Sigmoid colon (tissue), 7 donors: ENCODE results near the gene KLHL29. TPM values are rescaled to one million over a fixed set of nuclear protein-coding genes. Genes with fewer than 3 reads are reported as not detected.
A peak's percentile ranks its signal among the peaks of the same experiment; 100 is the strongest.

Source experiments
- DNase-seq: peaks from one replicate; pipeline ENCODE4 v3.0.0-alpha.2; 2019
- H3K27ac ChIP-seq, 4 donors: fragments of 200-600 bp; sonication (generic); one replicate each; pipeline ENCODE4 v1.5.1; 2016 to 2019; ENCODE audit warnings: mild to moderate bottlenecking in 1 of 4
- H3K27me3 ChIP-seq, 3 donors: fragments of 200-600 bp; sonication (generic); one replicate each; pipeline ENCODE4 v1.5.1; 2019; ENCODE audit warnings: mild to moderate bottlenecking in 1 of 3
- H3K36me3 ChIP-seq, 4 donors: fragments of 200-600 bp; sonication (generic); one replicate each; pipeline ENCODE4 v1.5.1; 2016 to 2019
- H3K4me1 ChIP-seq, 4 donors: fragments of 200-600 bp; sonication (generic); one replicate each; pipeline ENCODE4 v1.5.1; 2017 to 2019
- H3K4me3 ChIP-seq, 4 donors: fragments of 200-600 bp; sonication (generic); one replicate each; pipeline ENCODE4 v1.5.1; 2017 to 2019; ENCODE audit warnings: mild to moderate bottlenecking in 2 of 4, moderate library complexity in 1 of 4
- H3K9me3 ChIP-seq, 4 donors: fragments of 200-600 bp in 3 of 4; sonication (generic) in 3 of 4; one replicate each; pipeline versions ENCODE4 v1.5.1 to v1.6.1; 2013 to 2019
- EP300 ChIP-seq, 4 donors: sonication (generic); formaldehyde crosslinking; IDR thresholded peaks; one replicate each; pipeline ENCODE4 v1.6.1; 2017; ENCODE audit warnings: antibody characterized with exemption in 4 of 4
- POLR2A ChIP-seq, 2 donors: fragments of 450-650 bp; IDR thresholded peaks; one replicate each; pipeline ENCODE4 v1.6.1; 2016; ENCODE audit warnings: antibody characterized with exemption in 2 of 2, mild to moderate bottlenecking in 2 of 2, moderate library complexity in 2 of 2
- POLR2AphosphoS5 ChIP-seq, 4 donors: sonication (generic); formaldehyde crosslinking; IDR thresholded peaks; one replicate each; pipeline ENCODE4 v1.6.1; 2017; ENCODE audit warnings: antibody characterized with exemption in 4 of 4
- WGBS, 2 donors: extraction: QIAGEN DNeasy Blood & Tissue Kit; methylation state at CpG; one replicate each; pipeline ENCODE4 v1.1.7; 2013; 5-methylcytosine and 5-hydroxymethylcytosine counted together
- intact Hi-C: fragments of 100-400 bp; cut with DNase I; formaldehyde crosslinking; loops from one replicate; pipeline ENCODE4 v1.15.1; 2023
- polyA plus RNA-seq, 3 donors: library from polyadenylated mRNA; stranded (reverse); fragments of 200-250 nt; gene quantifications; one replicate each; pipeline ENCODE4 v1.2.3, GENCODE V29; 2013
- total RNA-seq, 4 donors: library from RNA; depleted of rRNA; stranded (reverse); fragments of >200 nt; gene quantifications; one replicate each; pipeline ENCODE4 v1.1.0, GENCODE V29; 2016
- TF ChIP-seq, protein P1 (sequence below), 4 experiments: fragments of 450-650 bp in 3 of 4; fragments of 200-600 bp in 1 of 4; IDR thresholded peaks; one replicate each; pipeline ENCODE4 v1.5.1; 2016 to 2019; ENCODE audit warnings: antibody characterized with exemption in 4 of 4, mild to moderate bottlenecking in 3 of 4, moderate library complexity in 2 of 4
- donor health status: healthy with polysubstance abuse.
- donor health status: Bipolar disorder and iron deficiency.
- donor health status: healthy.

The KLHL29 gene
- total RNA-seq: 10 to 100 TPM in 2 of 4 donors, 1 to 10 TPM in 2; 6.3 to 25.5 (median 13.9) TPM
- 1 to 10 TPM in 1 of 3 donors, under 1 TPM in 2; 0.46 to 3.8 (median 0.60) TPM for polyA plus RNA-seq

DNA sequence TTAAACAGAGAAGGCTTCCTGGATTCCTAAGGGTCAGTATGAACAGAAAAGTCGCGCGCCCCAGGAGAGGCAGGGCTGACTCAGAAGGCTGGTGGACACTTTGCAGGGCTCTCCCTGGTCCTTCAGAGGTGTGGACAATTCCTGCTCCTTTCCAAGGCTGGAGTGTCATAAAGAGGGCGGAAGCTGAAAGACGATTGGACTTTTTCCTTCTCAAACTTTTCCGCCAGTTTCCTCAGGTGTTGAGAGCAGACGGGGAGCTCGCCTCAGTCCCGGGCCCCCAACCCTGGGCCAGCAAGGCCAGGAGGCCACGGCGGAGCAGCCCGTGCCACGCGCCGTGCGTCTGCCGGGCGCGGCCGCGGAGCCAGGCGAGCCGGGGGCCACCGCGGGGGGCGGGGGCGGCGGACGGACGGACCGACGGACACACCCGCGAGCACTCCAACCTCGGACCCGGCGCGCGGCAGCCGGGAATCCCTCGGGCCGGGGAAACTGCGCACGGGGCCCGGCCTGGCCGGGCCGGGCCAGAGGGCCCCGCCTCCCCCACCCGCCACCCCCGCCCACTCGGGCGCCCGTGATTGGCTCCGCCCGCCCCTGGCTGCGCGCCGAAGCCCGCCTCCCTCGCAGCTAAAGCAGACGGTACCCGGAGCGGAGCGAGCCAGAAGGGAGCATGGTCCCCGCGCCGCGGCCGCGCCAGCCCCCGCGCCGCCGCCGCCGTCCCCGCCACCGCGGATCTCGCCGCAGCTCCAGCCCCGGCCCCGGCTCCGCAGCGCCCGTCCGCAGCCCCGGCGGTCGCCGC lies at the start of gene KLHL29:
TSS of gene KLHL29 (plus strand) at position 629 of the 793 bp plus-strand sequence. CDS start 177,018 bp downstream, outside the sequence.
- peak; percentile 89 to 99 (median 94) for TF ChIP-seq POLR2AphosphoS5 (IDR thresholded peaks at IDR 0.05)
- TF ChIP-seq, protein P1, sequence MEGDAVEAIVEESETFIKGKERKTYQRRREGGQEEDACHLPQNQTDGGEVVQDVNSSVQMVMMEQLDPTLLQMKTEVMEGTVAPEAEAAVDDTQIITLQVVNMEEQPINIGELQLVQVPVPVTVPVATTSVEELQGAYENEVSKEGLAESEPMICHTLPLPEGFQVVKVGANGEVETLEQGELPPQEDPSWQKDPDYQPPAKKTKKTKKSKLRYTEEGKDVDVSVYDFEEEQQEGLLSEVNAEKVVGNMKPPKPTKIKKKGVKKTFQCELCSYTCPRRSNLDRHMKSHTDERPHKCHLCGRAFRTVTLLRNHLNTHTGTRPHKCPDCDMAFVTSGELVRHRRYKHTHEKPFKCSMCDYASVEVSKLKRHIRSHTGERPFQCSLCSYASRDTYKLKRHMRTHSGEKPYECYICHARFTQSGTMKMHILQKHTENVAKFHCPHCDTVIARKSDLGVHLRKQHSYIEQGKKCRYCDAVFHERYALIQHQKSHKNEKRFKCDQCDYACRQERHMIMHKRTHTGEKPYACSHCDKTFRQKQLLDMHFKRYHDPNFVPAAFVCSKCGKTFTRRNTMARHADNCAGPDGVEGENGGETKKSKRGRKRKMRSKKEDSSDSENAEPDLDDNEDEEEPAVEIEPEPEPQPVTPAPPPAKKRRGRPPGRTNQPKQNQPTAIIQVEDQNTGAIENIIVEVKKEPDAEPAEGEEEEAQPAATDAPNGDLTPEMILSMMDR (IDR thresholded peaks at IDR 0.05): no peak
- no peak for TF ChIP-seq POLR2A (IDR thresholded peaks at IDR 0.05)
- TF ChIP-seq EP300 (IDR thresholded peaks at IDR 0.05): no peak
- H3K27ac ChIP-seq: peak within 1 kb of the TSS; percentile 91 to 98 (median 96)
- H3K9me3 ChIP-seq: no peaks in the 10 kb centered on the region
- DNase-seq: peak; percentile 95
- no peaks in the 10 kb centered on the region for H3K36me3 ChIP-seq
- WGBS, 2 donors: 2 to 6% methylated on average over 91 of the region's 91 CpGs
- H3K4me1 ChIP-seq: peaks cover 0 to 21% (median 11%) of the 10 kb centered on the region in 4 donors
- no peaks in the 10 kb centered on the region for H3K27me3 ChIP-seq
- intact Hi-C loops: loop anchor here (1.0 to 10.0 kb wide), 5 partner anchors 68 to 540 kb away; partner anchors contain the start of gene ATAD2B
- peak within 1 kb of the TSS; percentile 75 to 94 (median 88) for H3K4me3 ChIP-seq

DNA sequence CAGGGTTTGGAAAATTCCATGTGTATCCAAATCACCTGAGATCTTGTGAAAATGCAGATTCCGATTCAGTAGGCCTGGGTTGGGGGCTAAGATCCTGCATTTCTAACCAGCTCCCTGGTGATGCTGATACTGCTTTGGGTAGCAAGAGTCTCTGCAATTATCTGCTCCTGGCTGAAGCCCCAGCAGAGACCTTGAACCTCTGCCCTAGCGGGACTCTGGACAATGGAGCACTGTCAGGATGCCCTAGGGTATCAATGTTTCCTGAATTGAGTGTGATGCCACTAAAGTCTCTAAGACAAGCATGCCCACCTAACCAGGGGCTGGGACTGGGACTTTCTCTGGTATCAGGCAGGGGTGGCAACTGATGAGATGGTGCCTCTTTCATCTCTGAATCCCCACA lies 49.4 kb upstream of the KLHL29 start:
- H3K4me3 ChIP-seq: no peak overlapping the region
- H3K27ac ChIP-seq: no peak overlapping the region
- intact Hi-C loops: no loop called here
- H3K9me3 ChIP-seq: no peaks in the 10 kb centered on the region
- TF ChIP-seq EP300 (IDR thresholded peaks at IDR 0.05): no peak
- no peak for TF ChIP-seq POLR2AphosphoS5 (IDR thresholded peaks at IDR 0.05)
- no peak for TF ChIP-seq POLR2A (IDR thresholded peaks at IDR 0.05)
- TF ChIP-seq, protein P1 (IDR thresholded peaks at IDR 0.05): no peak
- 87 to 96% methylated on average over 2 of the region's 2 CpGs for WGBS, 2 donors
- H3K4me1 ChIP-seq: no peaks in the 10 kb centered on the region
- H3K36me3 ChIP-seq: no peaks in the 10 kb centered on the region
- H3K27me3 ChIP-seq: no peaks in the 10 kb centered on the region
- DNase-seq: no peak

DNA sequence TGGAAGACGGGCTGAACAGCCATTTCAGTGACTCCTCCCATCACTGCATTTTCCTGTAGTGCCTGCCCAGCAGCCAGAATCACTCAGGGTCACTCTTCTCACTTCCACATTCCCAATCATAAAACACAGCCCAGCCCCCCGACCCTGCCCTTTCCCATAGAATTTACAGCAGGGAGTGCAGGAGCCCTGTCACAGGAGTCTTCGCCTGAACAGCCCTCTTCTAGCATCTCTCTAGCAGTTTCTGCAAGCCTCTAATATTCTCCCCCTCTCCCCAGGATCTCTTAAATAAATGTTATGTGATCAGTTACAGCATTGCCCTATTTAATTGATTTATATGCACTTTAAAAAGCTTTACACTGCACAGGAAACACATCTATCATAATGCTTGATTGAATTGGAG lies 42.9 kb upstream of the KLHL29 start:
- Histone ChIP-seq H3K9me3 (peaks cover 0 to 3% (median 0%) of the 10 kb centered on the region in 4 donors), H3K36me3 (no peaks in the 10 kb centered on the region), H3K27ac (no peak overlapping the region), H3K4me1 (peaks cover 0 to 3% (median 0%) of the 10 kb centered on the region in 4 donors), H3K27me3 (no peaks in the 10 kb centered on the region), H3K4me3 (no peak overlapping the region)
- TF ChIP-seq, protein P1 (IDR thresholded peaks at IDR 0.05): no peak
- no peak for TF ChIP-seq EP300 (IDR thresholded peaks at IDR 0.05)
- no peak for TF ChIP-seq POLR2AphosphoS5 (IDR thresholded peaks at IDR 0.05)
- TF ChIP-seq POLR2A (IDR thresholded peaks at IDR 0.05): no peak
- intact Hi-C loops: no loop called here
- no peak for DNase-seq
- 55 to 59% methylated on average over 3 of the region's 3 CpGs for WGBS, 2 donors

DNA sequence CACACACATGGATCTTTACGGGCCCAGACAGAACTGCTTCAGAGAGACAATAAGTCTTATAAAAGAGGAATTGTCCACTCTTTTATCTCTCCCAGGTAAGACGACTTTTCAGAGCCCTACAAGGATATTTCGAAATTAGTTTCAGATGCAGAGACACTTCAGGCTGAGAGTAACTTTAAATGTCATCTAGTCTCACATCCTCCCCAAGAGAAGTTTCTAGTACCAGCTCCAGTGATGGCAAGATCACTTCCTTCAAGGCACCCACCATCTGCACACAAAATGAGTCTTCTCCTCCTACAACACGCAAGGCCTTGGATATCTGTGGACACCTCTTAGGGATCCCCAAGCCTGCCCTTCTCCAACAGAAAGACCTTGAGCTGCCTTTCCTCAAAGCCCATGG lies 39.0 kb upstream of the KLHL29 start:
- H3K4me3 ChIP-seq: no peak overlapping the region
- 89 to 90% methylated on average over 4 of the region's 4 CpGs for WGBS, 2 donors
- peaks cover 0 to 7% (median 4%) of the 10 kb centered on the region in 4 donors for H3K4me1 ChIP-seq
- no peak for DNase-seq
- no peak overlapping the region for H3K27ac ChIP-seq
- H3K36me3 ChIP-seq: no peaks in the 10 kb centered on the region
- intact Hi-C loops: no loop called here
- no peak for TF ChIP-seq POLR2AphosphoS5 (IDR thresholded peaks at IDR 0.05)
- TF ChIP-seq POLR2A (IDR thresholded peaks at IDR 0.05): no peak
- TF ChIP-seq EP300 (IDR thresholded peaks at IDR 0.05): no peak
- TF ChIP-seq, protein P1 (IDR thresholded peaks at IDR 0.05): no peak
- no peaks in the 10 kb centered on the region for H3K27me3 ChIP-seq
- peaks cover 0 to under 1% (median 0%) of the 10 kb centered on the region in 4 donors for H3K9me3 ChIP-seq
